ENCODE results near the gene TSC22D3.

GRCh38 chrX:107752714-107753113 is 22.9 kb downstream of the TSC22D3 start:
- no peak for TF ChIP-seq CTCF (IDR thresholded peaks at IDR 0.05)
- TF ChIP-seq EP300 (IDR thresholded peaks at IDR 0.05) = no peak

All from upper lobe of left lung (tissue), 4 donors.